T-helper 2 cell treated with Interferon-gamma antibody and Interleukin-4, amounts not matched to agents 5 μg/mL and 100 μg/mL, for 36 hours (primary cell): ENCODE data around the gene KRTAP29-1.

Experiments used
- DNase-seq: peaks from one replicate; pipeline ENCODE4 v3.0.0; 2021; ENCODE audit warnings: low spot score
- H3K27ac Mint-ChIP-seq: one replicate; pipeline ENCODE4 v1.8.0; 2021; ENCODE audit warnings: mild to moderate bottlenecking, mixed read lengths
- H3K27me3 Mint-ChIP-seq: one replicate; pipeline ENCODE4 v1.8.0; 2021; ENCODE audit warnings: low read depth, mixed read lengths
- H3K36me3 Mint-ChIP-seq: one replicate; pipeline ENCODE4 v1.8.0; 2021; ENCODE audit warnings: low read depth, mixed read lengths
- H3K4me1 Mint-ChIP-seq: one replicate; pipeline ENCODE4 v1.8.0; 2021; ENCODE audit warnings: low read depth, mixed read lengths
- H3K4me3 Mint-ChIP-seq: one replicate; pipeline ENCODE4 v1.8.0; 2022; ENCODE audit warnings: mild to moderate bottlenecking, moderate library complexity, mixed read lengths
- H3K9me3 Mint-ChIP-seq: one replicate; pipeline ENCODE4 v1.8.0; 2021; ENCODE audit warnings: mixed read lengths

The KRTAP29-1 gene

DNA sequence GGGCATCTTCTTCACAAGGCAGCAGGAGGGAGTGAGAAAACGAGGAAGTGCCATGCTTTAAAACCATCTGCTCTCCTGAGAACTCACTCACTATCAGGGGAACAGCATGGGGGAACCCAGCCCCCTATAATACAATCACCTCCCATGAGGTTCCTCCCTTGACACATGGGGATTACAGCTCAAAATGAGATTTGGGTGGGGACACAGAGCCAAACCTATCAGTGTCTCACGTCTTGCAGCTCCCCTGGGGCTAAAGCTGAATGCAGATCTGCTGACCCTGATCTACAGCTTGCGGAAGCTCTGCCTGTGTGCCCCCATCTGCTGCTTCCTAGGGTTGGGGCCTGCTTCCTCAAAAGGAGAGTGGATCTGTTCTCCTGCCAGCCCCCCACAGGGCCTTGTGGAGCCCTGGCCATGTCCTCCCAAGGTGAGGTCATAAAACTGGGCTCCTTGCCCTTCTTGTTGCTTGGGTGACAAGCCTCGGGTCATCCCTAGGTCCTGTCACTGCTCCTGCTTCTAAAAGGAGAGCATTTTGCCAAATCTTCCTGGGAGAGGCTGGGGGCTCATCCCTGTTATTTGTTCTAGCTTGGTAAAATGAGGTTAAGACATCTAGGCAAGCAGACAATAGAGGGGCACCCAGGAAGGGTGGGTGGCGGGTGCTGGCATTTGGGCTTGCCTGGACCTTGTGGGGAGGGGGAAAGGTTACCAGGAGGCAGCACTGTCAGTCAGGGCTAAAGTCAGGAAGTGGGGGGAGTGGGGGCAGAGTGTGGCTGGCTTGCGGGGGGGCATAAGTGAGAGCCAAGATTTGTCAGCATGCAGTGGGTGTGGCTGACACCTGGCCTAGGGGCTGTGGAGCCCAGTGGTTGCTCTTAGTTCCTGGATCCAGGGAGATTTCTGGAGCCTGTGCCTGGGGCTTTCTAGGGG, 32.0 kb upstream of the KRTAP29-1 start:
- Mint-ChIP-seq H3K9me3 (no peaks in the 10 kb centered on the region), H3K27me3 (peaks cover 14% of the 10 kb centered on the region), H3K27ac (no peak overlapping the region), H3K36me3 (no peaks in the 10 kb centered on the region), H3K4me3 (no peak overlapping the region), H3K4me1 (peaks cover 12% of the 10 kb centered on the region)
- DNase-seq, result no peak

DNA sequence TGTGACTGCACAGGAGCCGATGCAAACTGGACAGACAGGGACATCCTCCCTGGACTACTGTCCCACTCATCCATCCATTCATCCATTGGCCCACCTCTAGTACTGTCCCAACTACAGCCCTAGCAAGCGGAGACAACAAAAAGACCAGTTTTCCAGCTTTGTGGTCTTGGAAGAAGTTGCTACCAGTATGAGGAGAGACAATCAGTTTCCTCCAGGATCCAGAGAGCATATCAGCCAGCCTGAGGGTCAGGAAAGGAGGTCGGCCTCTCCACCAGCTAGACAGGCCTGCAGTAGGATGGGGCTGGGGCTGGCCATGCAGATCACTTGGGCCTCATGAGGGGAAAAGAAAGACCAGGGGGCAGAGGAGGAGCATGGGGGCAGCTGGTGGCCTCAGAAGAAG, 31.2 kb upstream of the KRTAP29-1 start:
- H3K27me3 Mint-ChIP-seq, result peaks cover 11% of the 10 kb centered on the region
- H3K27ac Mint-ChIP-seq, result no peak overlapping the region
- H3K4me3 Mint-ChIP-seq, result no peak overlapping the region
- no peaks in the 10 kb centered on the region for H3K36me3 Mint-ChIP-seq
- H3K4me1 Mint-ChIP-seq, result peaks cover 4% of the 10 kb centered on the region
- no peaks in the 10 kb centered on the region for H3K9me3 Mint-ChIP-seq
- no peak for DNase-seq

DNA sequence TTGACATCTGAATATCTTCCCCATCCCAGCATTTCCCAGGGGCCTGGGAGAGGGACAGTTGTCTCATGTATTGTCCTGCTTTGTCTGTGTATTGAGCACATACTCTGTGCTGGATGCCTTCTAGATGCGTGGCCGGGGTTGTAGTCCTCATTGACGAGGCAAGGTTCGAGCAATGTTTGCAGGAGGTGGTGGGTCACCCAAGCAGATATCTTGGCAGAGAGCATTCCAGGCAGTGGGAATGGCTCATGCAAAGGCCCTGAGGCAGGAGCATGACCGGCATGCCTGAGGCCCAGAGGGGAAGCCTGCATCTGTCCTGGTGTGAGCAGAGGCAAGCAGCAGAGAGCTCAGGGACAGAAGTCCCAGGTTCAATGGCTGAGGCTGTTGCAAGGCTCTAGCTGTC, 30.4 kb upstream of the KRTAP29-1 start:
- Mint-ChIP-seq H3K4me1 (peaks cover 2% of the 10 kb centered on the region), H3K27me3 (peaks cover 11% of the 10 kb centered on the region), H3K27ac (no peak overlapping the region), H3K36me3 (no peaks in the 10 kb centered on the region), H3K9me3 (no peaks in the 10 kb centered on the region), H3K4me3 (no peak overlapping the region)
- no peak for DNase-seq

DNA sequence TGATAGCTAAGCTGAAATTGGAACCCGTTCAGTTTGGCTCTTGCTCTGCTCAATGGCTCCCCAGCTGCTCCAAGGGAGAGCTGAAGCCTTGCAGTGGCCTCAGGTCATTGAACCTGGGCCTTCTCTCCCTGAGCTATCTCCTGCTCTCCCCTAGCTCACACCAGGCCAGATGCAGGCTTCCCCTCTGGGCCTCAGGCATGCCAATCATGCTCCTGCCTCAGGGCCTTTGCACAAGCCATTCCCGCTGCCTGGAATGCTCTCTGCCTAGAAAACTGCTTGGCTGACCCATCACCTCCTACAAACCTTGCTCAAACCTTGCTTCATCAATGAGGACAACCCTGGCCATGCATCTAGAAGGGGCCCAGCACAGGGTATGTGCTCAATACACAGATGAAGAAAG, 29.6 kb upstream of the KRTAP29-1 start:
- Mint-ChIP-seq H3K27ac (no peak overlapping the region), H3K4me3 (no peak overlapping the region), H3K36me3 (no peaks in the 10 kb centered on the region), H3K4me1 (peaks cover 2% of the 10 kb centered on the region), H3K9me3 (no peaks in the 10 kb centered on the region), H3K27me3 (peaks cover 8% of the 10 kb centered on the region)
- DNase-seq, result no peak

DNA sequence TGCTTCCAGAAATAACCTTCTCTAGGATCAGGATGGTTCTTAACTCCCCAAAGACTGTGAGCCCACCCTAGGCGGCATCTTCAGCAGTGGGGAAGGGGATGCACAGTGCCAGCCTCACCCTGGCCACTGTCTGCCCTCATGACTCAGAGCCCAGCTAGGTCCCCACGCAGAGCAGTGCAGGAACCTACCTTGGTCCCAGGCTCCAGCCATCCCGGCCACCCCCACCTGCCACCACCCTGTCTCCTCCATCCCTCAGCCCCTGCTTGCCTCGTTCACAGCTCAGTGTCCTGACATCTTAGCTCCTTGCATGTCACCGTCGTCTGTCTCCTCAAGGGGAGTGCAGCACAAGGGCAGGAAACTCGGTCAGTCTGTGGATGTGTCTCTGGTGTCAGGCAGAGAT, 29.0 kb upstream of the KRTAP29-1 start:
- H3K27me3 Mint-ChIP-seq, result peaks cover 8% of the 10 kb centered on the region
- H3K4me1 Mint-ChIP-seq, result peaks cover 2% of the 10 kb centered on the region
- no peaks in the 10 kb centered on the region for H3K9me3 Mint-ChIP-seq
- H3K27ac Mint-ChIP-seq, result no peak overlapping the region
- no peaks in the 10 kb centered on the region for H3K36me3 Mint-ChIP-seq
- H3K4me3 Mint-ChIP-seq, result no peak overlapping the region
- no peak for DNase-seq

DNA sequence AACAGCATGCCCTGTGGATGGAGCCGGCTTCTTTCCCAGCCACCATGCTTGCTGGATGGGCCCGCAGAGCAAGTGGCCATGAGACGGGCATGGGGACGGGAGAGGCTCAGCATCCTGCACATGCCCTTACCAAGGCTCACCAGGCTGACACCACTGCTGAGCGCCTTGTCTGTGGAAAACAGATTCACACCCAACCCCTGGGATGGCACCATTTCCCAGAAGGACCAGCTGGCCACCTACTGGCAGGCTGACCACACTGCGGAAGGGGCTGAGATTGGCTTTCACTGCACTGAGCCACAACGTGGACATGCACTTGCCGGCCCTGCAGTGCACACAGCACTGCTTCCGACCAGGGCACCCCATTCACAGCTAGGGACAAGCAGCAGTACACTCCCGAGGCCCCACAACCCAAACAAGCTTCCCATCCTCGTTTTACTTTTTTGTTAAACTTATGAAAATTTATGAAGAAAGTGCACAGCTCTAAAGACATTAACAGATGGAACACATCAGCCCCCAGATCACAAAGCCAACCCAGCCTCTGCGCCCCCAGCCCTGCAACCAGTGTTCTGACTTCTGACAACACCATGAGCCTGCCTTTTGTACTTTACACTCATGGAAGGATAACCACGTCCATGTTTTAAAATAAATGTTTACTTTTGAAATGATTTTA, 26.8 kb upstream of the KRTAP29-1 start:
- no peak for DNase-seq
- Mint-ChIP-seq H3K9me3 (no peaks in the 10 kb centered on the region), H3K27ac (no peak overlapping the region), H3K4me1 (no peaks in the 10 kb centered on the region), H3K27me3 (no peaks in the 10 kb centered on the region), H3K36me3 (no peaks in the 10 kb centered on the region), H3K4me3 (no peak overlapping the region)

DNA sequence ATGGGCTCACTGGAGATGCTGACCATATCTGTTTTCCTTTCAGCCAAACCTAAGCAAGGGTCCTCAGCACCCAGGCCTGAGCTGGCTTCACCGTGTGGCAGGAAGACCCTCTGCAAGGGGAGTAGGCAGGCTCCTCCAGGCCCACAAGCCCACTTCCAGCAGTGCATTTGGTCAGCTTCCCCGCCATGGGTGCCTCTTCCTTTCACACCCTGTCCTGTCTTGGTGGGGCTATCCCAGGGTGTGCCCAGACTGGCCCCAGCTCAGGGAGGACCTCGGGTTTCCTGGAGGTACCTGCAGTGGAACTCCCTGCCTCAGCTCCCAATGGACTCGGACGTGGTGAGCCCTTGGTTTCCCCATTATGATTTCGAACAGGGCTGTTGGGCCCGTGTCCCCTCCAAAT, 25.6 kb upstream of the KRTAP29-1 start:
- H3K27ac Mint-ChIP-seq, result no peak overlapping the region

DNA sequence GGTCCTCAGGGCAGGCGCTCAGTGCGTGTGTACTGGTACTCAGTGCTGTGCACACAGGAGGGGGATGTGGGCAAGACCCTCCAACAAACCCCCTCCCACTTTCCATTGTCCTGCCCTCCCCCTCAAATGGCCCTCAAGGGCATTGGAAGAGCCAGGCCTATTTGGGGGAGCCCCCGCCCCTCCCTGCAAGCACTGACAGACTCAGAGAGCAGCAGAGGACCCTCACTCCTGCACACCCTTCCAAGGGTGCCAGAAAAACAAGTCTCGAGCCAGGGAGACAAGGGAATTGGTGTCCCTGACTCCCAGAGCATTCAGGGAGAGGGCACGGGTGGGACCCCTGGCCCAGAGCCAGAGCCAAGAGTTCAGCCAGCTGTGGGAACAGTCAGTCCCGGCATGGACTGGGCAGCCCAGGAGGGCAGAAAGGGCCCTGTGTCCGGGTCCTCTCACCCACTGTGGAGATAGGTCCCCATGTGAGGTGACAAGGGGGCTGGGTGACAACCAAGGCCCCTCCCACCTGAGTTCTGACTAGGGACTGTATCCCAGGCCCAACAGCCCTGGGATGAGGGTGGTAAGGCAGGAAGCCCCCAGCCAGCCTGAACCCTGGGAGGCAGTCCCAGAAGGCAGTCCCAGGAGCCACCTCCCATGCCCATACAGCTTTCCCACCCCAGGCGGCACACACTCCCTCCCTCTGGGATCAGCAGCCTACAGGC, 24.9 kb upstream of the KRTAP29-1 start:
- H3K4me1 Mint-ChIP-seq, result no peaks in the 10 kb centered on the region
- H3K27me3 Mint-ChIP-seq, result no peaks in the 10 kb centered on the region
- H3K27ac Mint-ChIP-seq, result no peak overlapping the region
- H3K9me3 Mint-ChIP-seq, result no peaks in the 10 kb centered on the region
- no peaks in the 10 kb centered on the region for H3K36me3 Mint-ChIP-seq
- DNase-seq, result no peak
- H3K4me3 Mint-ChIP-seq, result no peak overlapping the region

More for the DNA sequence above, 25.6 kb upstream of the KRTAP29-1 start:
- H3K27me3 Mint-ChIP-seq, result no peaks in the 10 kb centered on the region
- H3K36me3 Mint-ChIP-seq, result no peaks in the 10 kb centered on the region
- no peak overlapping the region for H3K4me3 Mint-ChIP-seq
- H3K4me1 Mint-ChIP-seq, result no peaks in the 10 kb centered on the region
- DNase-seq, result no peak
- no peaks in the 10 kb centered on the region for H3K9me3 Mint-ChIP-seq

DNA sequence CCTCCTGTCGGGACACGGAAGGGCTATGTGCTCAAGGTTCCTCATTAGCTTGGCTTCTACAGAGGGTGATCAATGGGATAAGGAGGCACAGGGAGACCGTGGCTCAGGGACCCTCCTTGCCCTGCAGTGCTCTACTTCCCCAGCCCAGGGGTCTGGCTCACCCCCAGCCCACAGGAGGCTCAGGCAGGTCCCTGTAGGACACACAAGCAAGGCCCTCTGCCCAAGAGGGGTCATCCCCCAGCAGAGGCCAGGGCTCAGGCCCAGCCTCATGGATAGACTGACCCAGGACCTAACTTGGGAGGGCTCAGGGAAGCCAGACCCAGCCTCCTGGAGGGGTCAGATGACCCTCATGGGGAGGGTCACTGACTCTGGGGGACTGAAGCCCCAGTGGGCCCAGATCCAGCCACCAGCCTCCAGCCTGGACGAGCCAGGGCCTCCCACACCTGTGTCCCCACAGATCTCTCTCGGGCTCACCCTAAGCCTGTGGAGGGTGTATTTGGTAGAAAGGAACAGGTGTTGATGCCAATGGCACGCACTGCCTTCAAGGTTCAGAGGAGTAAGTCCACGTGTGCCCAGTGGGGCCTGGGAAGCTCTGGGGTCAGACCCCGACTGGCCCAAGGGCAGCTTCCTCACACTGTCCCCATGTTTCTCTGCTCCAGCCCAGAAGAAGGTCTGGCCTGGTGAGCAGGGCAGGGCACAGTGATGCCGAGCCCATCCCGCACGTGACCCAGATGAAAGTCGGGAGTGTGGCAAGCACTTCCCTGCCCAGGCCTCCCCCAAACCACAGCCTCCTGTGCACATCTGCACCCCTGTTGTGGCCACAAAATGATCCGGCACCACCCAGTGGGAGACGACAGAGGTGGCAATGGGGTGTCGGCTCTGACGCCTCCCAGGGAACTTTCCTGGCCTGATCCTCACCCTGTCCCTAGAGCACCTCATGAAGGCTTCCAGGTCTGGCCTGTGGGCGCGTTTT, 23.8 kb upstream of the KRTAP29-1 start:
- DNase-seq, result no peak
- Mint-ChIP-seq H3K9me3 (no peaks in the 10 kb centered on the region), H3K4me1 (no peaks in the 10 kb centered on the region), H3K27ac (no peak overlapping the region), H3K4me3 (no peak overlapping the region), H3K36me3 (no peaks in the 10 kb centered on the region), H3K27me3 (no peaks in the 10 kb centered on the region)

DNA sequence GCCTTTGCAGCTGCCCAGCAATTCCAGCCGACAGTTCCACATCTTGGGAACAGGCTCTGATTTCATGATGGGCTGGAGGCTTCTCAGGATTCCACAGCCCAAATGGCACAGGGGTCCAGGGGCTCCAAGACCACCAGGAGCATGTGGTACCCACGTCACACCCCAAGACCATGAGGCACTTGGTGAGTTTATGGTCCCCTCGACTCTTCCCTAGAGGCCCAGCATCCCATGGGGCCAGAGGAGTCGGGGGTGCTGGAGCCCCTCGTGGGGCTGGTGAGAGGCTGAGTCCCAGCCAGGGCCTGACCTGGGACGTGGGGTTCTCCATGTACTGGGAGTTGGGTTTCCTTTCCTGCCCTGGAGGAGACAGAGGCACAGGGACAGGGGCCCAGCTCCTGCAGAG, 23.0 kb upstream of the KRTAP29-1 start:
- no peaks in the 10 kb centered on the region for H3K4me1 Mint-ChIP-seq

DNA sequence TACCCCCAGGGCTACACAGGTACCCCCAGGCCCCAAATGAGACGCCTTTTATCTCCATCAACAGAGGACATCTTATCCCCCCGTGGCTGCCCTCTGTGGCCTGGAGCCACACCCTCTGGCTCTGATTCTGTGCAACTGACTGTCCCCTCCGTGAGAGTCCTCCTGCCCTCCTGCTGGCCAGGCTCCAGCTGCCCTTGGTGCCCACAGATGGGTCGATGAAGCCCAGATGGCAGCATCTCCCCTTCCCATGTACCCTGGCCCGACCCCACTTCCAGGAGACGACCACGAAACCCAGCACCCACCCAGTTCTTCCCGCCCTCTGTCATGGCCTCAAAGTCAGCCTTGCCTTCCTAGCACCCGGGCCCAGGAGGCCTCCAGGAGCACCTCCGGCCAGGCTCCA, 22.5 kb upstream of the KRTAP29-1 start:
- H3K27ac Mint-ChIP-seq, result no peak overlapping the region
- no peaks in the 10 kb centered on the region for H3K4me1 Mint-ChIP-seq
- no peaks in the 10 kb centered on the region for H3K9me3 Mint-ChIP-seq
- DNase-seq, result no peak
- no peaks in the 10 kb centered on the region for H3K36me3 Mint-ChIP-seq
- peaks cover under 1% of the 10 kb centered on the region for H3K27me3 Mint-ChIP-seq
- no peak overlapping the region for H3K4me3 Mint-ChIP-seq

More for the DNA sequence above, 23.0 kb upstream of the KRTAP29-1 start:
- Mint-ChIP-seq H3K27ac (no peak overlapping the region), H3K27me3 (no peaks in the 10 kb centered on the region), H3K4me3 (no peak overlapping the region), H3K9me3 (no peaks in the 10 kb centered on the region), H3K36me3 (no peaks in the 10 kb centered on the region)
- DNase-seq, result no peak

DNA sequence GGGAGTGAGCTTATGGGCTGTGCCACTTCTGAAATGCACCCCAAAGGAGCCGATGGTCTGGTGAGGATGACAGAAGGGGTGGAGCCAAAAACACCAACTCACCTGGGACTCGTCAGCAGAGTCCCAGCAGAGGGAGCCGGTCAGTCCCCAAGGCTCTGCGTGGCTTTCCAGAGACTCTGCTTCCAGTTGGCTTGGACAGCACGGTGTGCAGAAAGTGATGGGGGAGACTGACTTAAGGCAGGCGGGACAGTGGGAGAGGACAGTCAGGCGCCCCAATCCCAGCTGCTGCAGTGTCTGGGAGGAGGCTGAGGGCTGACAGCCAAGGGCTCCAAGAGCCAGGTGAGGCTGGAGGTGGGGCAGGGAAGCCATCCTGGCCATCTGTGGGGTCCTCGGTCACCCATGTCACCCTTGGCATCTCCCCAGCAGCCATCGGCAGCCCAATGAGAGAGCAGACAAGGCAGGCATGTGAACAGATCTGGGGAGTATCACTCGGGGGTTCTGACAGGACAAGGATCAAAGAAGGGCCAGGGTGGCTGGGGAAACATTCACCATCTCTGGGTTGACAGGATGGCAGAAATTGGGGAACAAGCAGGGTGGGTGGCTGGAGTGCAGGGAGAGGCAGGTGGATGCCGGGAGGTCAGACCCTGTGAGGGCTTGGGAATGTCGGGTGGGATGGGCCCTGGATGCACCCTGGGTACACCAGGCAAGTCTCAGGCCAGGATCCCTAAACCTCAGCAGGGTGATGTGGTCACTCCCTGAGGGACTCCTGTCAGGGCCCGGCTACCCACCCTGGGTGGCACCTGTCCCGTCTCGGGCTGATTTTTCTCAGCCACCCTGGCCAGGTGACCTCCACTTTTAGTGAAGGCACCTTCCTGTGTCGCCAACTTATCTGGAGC, 21.8 kb upstream of the KRTAP29-1 start:
- no peaks in the 10 kb centered on the region for H3K4me1 Mint-ChIP-seq
- H3K4me3 Mint-ChIP-seq, result no peak overlapping the region
- no peaks in the 10 kb centered on the region for H3K9me3 Mint-ChIP-seq
- H3K27me3 Mint-ChIP-seq, result peaks cover 3% of the 10 kb centered on the region
- no peaks in the 10 kb centered on the region for H3K36me3 Mint-ChIP-seq
- H3K27ac Mint-ChIP-seq, result no peak overlapping the region
- DNase-seq, result no peak
